ENCODE measurements around the gene ATP6V1B1. TPM values are rescaled to one million over a fixed set of nuclear protein-coding genes. Genes with fewer than 3 reads are reported as not detected.

Gene ATP6V1B1
- total RNA-seq, result 1 to 10 TPM in 7 of 8 experiments, under 1 TPM in 1; 0.31 to 6.1 (median 2.1) TPM

- peaks cover 40 to 53% of the 10 kb centered on the region in 2 donors for H3K4me1 ChIP-seq (replicated peaks in 1 of 2)
- in situ Hi-C loops (cut with MboI; ENCODE audit: low pct_unique_long_range_greater_than_20kb in 2 of 9, low sequenced_read_pairs in 9 of 9, unreplicated experiment in 9 of 9), result loop anchor here in 1 of 9 experiments (25.0 kb wide), 1 partner anchor 148 kb away; the partner anchor contains the start of gene FIGLA
- peak within 1 kb of the TSS in 1 of 2 donors; percentile 23 for H3K27ac ChIP-seq
- H3K4me3 ChIP-seq, result peak within 1 kb of the TSS in 1 of 5 donors; percentile 11
- 33 to 73% (median 40%) methylated on average over 1 to 4 of the region's 14 CpGs; no CpG with 5 or more reads in 5 of the 10 experiments for WGBS, 10 experiments
- ATAC-seq (replicated peaks in 6 of 8), result peak in 5 of 8 experiments; percentile 80 to 86 (median 82)
Measured at GRCh38 chr2:70935468-70936164, at the start of gene ATP6V1B1. TSS of gene ATP6V1B1 (plus strand) at chr2:70935900. CDS start at chr2:70935955, 55 bp downstream.

DNA sequence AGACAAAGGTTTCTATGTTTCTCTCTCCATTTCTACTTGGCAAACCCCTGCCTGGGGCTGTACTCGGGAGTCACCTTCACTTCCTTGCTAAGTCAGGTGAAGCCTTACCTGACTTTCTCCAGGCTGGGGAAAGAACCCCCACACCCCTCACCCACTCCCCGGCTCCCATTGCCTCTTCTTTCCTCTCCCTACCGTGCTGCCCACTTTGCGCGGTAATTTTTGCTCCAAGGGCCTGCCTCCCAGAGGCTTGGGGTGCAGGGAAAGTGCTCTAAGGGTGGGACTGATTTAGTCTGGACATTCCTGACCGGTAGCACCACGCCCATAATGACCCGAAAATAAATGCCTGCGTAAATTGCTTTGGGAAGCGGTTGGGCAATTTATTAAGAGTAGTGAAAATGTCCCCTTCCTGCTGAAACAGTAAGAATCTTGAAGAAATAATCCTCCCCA, 49.1 kb upstream of the ATP6V1B1 start:
- in situ Hi-C loops (cut with MboI; ENCODE audit: low pct_unique_long_range_greater_than_20kb in 2 of 9, low sequenced_read_pairs in 9 of 9, unreplicated experiment in 9 of 9), result no loop called here
- H3K4me1 ChIP-seq (replicated peaks in 1 of 2), result peaks cover 10 to 20% of the 10 kb centered on the region in 2 donors
- H3K27ac ChIP-seq, result no peak overlapping the region
- no peak for ATAC-seq (replicated peaks in 6 of 8)
- WGBS, 10 experiments, result 0 to 50% (median 22%) methylated on average over 1 to 10 of the region's 10 CpGs; no CpG with 5 or more reads in 2 of the 10 experiments
- H3K4me3 ChIP-seq, result no peak overlapping the region

GRCh38 chr2:70887208-70887549, 48.5 kb upstream of the ATP6V1B1 start:
- Histone ChIP-seq H3K4me3 (peak overlapping the region; percentile 36 to 43 (median 36)), H3K27ac (peak overlapping the region in 1 of 2 donors; percentile 24), H3K4me1 (replicated peaks in 1 of 2) (peaks cover 10 to 20% of the 10 kb centered on the region in 2 donors)
- WGBS, 10 experiments, result 0 to 38% (median 18%) methylated on average over 1 to 7 of the region's 8 CpGs; no CpG with 5 or more reads in 3 of the 10 experiments
- in situ Hi-C loops (cut with MboI; ENCODE audit: low pct_unique_long_range_greater_than_20kb in 2 of 9, low sequenced_read_pairs in 9 of 9, unreplicated experiment in 9 of 9), result no loop called here
- peak in 5 of 8 experiments; percentile 11 to 24 (median 18) for ATAC-seq (replicated peaks in 6 of 8)

GRCh38 chr2:70887550-70888246, 48.0 kb upstream of the ATP6V1B1 start:
- in situ Hi-C loops (cut with MboI; ENCODE audit: low pct_unique_long_range_greater_than_20kb in 2 of 9, low sequenced_read_pairs in 9 of 9, unreplicated experiment in 9 of 9), result no loop called here
- H3K4me1 ChIP-seq (replicated peaks in 1 of 2), result peaks cover 10 to 20% of the 10 kb centered on the region in 2 donors
- H3K4me3 ChIP-seq, result peak overlapping the region; percentile 36 to 43 (median 36)
- peak overlapping the region in 1 of 2 donors; percentile 24 for H3K27ac ChIP-seq
- 0 to 31% (median 14%) methylated on average over 1 to 11 of the region's 58 CpGs; no CpG with 5 or more reads in 4 of the 10 experiments for WGBS, 10 experiments
- peak; percentile 21 to 86 (median 81) for ATAC-seq (replicated peaks in 6 of 8)

DNA sequence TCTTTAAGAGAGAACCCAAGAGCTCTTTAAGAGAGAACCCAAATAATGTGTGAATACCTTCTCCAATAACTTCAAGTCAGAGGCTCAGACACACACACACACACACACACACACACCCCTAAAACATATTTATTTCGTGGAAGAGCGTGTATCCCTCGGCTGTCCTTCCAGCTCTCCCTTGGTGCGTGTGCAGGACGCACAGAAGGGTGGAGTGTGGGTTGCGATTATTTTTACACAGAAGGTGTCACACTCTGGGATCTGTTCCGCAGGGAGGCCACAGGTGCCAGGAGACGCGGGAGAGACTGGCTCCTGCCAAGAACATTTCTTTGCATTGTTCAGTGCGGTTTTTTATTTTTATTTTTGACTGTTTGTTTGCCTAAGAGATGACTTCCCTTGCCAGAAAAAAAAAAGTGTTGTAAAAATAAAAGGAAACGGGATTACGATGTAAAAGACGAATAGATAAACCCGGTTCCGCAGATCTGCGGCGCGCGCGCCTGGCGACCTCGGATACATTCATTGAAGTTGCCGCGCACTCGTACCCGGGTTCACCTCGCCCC, 47.3 kb upstream of the ATP6V1B1 start:
- WGBS, 10 experiments, result 0 to 40% (median 12%) methylated on average over 2 to 20 of the region's 27 CpGs; no CpG with 5 or more reads in 2 of the 10 experiments
- ATAC-seq (replicated peaks in 6 of 8), result peak in 6 of 8 experiments; percentile 9 to 35 (median 18)
- Histone ChIP-seq H3K27ac (no peak overlapping the region), H3K4me3 (peak overlapping the region in 3 of 5 donors; percentile 14 to 36 (median 36)), H3K4me1 (replicated peaks in 1 of 2) (peaks cover 10 to 20% of the 10 kb centered on the region in 2 donors)
- in situ Hi-C loops (cut with MboI; ENCODE audit: low pct_unique_long_range_greater_than_20kb in 2 of 9, low sequenced_read_pairs in 9 of 9, unreplicated experiment in 9 of 9), result no loop called here

- peak in 7 of 8 experiments; percentile 42 to 77 (median 64) for ATAC-seq (replicated peaks in 6 of 8)
- peak overlapping the region in 3 of 5 donors; percentile 4 to 14 (median 11) for H3K4me3 ChIP-seq
- in situ Hi-C loops (cut with MboI; ENCODE audit: low pct_unique_long_range_greater_than_20kb in 2 of 9, low sequenced_read_pairs in 9 of 9, unreplicated experiment in 9 of 9), result no loop called here
- H3K4me1 ChIP-seq (replicated peaks in 1 of 2), result peaks cover 10 to 20% of the 10 kb centered on the region in 2 donors
- WGBS, 10 experiments, result 20 to 40% (median 27%) methylated on average over 2 to 16 of the region's 70 CpGs; no CpG with 5 or more reads in 5 of the 10 experiments
- H3K27ac ChIP-seq, result no peak overlapping the region
Measured at GRCh38 chr2:70888923-70889715, 46.6 kb upstream of the ATP6V1B1 start.

DNA sequence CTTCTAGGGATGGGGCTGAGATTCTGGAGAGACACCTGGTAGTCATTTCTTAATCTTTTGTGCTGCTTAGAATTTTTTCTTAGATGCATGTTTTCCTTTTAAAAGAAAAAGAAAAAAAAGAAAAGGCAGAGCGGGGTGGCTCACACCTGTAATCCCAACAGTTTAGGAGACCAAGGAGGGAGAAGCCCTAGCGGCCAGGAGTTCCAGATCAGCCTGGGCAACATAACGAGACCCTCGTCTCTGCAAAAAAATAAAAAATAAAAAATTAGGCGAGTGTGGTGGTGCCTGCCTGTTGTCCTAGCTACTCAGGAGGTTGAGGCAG, 46.0 kb upstream of the ATP6V1B1 start:
- Histone ChIP-seq H3K4me3 (no peak overlapping the region), H3K27ac (no peak overlapping the region), H3K4me1 (replicated peaks in 1 of 2) (peaks cover 10 to 20% of the 10 kb centered on the region in 2 donors)
- no peak for ATAC-seq (replicated peaks in 6 of 8)
- 28 to 70% (median 60%) methylated on average over 1 to 5 of the region's 5 CpGs; no CpG with 5 or more reads in 1 of the 10 experiments for WGBS, 10 experiments
- in situ Hi-C loops (cut with MboI; ENCODE audit: low pct_unique_long_range_greater_than_20kb in 2 of 9, low sequenced_read_pairs in 9 of 9, unreplicated experiment in 9 of 9), result no loop called here

- no peak overlapping the region for H3K4me3 ChIP-seq
- H3K4me1 ChIP-seq (replicated peaks in 1 of 2), result peaks cover 10 to 20% of the 10 kb centered on the region in 2 donors
- WGBS, 10 experiments, result 23 to 80% (median 54%) methylated on average over 1 to 2 of the region's 5 CpGs; no CpG with 5 or more reads in 6 of the 10 experiments
- H3K27ac ChIP-seq, result no peak overlapping the region
- in situ Hi-C loops (cut with MboI; ENCODE audit: low pct_unique_long_range_greater_than_20kb in 2 of 9, low sequenced_read_pairs in 9 of 9, unreplicated experiment in 9 of 9), result no loop called here
- no peak for ATAC-seq (replicated peaks in 6 of 8)
Measured at GRCh38 chr2:70890469-70891065, 45.1 kb upstream of the ATP6V1B1 start.

DNA sequence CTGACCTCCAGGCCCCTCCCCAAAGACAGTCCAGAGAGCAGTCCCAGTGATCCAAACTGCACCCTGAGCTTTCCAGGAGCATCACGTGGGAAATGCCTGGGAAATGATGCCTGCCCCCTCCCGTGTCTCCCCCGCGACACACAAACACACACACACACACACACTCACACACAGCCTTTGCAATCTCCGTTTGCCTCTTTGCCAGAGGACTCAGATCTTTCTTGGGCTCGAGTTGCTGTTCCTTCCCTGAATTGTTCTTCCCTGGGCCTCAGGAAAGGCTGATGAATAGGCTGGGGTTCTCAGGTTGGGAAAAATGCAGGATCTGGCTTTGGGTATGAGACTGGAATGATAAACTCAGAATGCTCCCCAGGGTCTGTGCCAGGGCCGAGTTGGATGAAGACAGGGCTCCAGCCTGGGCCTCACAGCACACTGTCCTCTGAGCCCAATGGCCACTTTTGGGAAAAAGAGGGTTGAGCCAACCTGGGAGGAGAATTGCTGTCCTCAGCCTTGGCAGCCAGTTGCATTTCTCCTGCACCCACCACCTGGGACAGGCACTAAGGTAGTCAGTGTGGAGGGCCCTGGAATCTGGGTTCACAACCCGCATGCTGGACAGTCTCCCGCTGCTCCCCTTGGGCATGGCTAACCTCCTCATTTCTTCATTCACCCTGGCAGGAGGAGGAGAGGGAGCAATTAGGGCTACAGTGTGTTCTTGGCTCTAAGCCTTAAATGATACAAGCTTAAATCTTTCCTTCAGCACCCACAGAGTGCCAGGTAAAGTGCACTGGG, 43.9 kb upstream of the ATP6V1B1 start:
- Histone ChIP-seq H3K4me3 (no peak overlapping the region), H3K27ac (no peak overlapping the region), H3K4me1 (replicated peaks in 1 of 2) (peaks cover 10 to 16% of the 10 kb centered on the region in 2 donors)
- in situ Hi-C loops (cut with MboI; ENCODE audit: low pct_unique_long_range_greater_than_20kb in 2 of 9, low sequenced_read_pairs in 9 of 9, unreplicated experiment in 9 of 9), result no loop called here
- 20 to 87% (median 40%) methylated on average over 2 to 5 of the region's 9 CpGs; no CpG with 5 or more reads in 4 of the 10 experiments for WGBS, 10 experiments
- no peak for ATAC-seq (replicated peaks in 6 of 8)

- Histone ChIP-seq H3K4me1 (replicated peaks in 1 of 2) (peaks cover 4 to 10% of the 10 kb centered on the region in 2 donors), H3K4me3 (no peak overlapping the region), H3K27ac (no peak overlapping the region)
- in situ Hi-C loops (cut with MboI; ENCODE audit: low pct_unique_long_range_greater_than_20kb in 2 of 9, low sequenced_read_pairs in 9 of 9, unreplicated experiment in 9 of 9), result no loop called here
- 27 to 80% (median 52%) methylated on average over 1 to 5 of the region's 5 CpGs for WGBS, 10 experiments
- ATAC-seq (replicated peaks in 6 of 8), result no peak
Measured at GRCh38 chr2:70892750-70893149, 43.0 kb upstream of the ATP6V1B1 start.

GRCh38 chr2:70893186-70893585, 42.5 kb upstream of the ATP6V1B1 start:
- no peak for ATAC-seq (replicated peaks in 6 of 8)
- Histone ChIP-seq H3K4me1 (replicated peaks in 1 of 2) (peaks cover 4 to 6% of the 10 kb centered on the region in 2 donors), H3K4me3 (no peak overlapping the region), H3K27ac (no peak overlapping the region)
- in situ Hi-C loops (cut with MboI; ENCODE audit: low pct_unique_long_range_greater_than_20kb in 2 of 9, low sequenced_read_pairs in 9 of 9, unreplicated experiment in 9 of 9), result no loop called here
- 0 to 43% (median 21%) methylated on average over 1 to 2 of the region's 2 CpGs; no CpG with 5 or more reads in 6 of the 10 experiments for WGBS, 10 experiments
